Hematopoietic multipotent progenitor cell treated with erythropoietin and hydrocortisone succinate and interleukin-3 and kit ligand, for 4 days (in vitro differentiated cells): ENCODE data around the gene MNX1.

ENCODE experiments used
- DNase-seq: peaks from one replicate; pipeline ENCODE4 v3.0.0-alpha.2; 2015

MNX1 gene

DNA sequence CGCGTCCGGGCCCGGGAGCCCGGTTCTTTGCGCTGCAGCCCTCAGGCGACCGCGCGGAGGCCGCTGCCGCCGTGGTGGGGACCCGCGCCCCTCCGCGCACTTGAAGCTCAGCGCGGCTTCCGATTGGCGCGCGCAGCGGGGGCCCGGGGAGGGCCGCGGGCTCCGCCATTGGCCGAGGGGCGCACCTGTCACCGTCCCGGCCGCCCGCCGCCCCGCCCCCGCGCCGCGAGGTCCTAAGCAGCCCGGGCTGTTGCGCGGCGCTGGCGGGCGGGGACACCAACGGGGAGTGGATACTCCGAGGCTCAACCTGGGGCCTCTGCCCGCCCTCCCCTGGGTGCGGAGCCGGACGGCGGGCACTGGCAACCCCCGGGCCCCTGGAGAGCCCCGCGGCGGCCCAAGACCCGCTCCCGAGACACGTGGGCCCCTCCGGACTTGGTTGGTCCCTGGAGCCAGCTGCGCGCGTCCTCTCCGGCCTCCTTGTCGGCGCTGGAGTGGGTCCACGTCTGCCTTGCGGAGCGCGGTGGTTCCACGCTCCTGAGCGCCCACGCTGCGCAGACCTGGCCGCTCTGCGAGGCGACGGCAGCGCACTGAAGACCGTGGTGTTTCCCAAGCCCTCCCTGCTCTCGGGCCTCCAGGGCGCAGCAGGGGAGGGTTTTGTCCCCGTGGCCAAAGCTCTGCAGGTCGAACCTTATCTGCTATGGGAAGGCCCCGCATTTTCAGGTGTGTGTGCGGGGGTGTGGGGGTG lies at the start of gene MNX1:
MNX1 (minus strand) TSS at position 76 of the 745 bp plus-strand sequence. CDS start 313 bp downstream, outside the sequence.
- peak; percentile 73 for DNase-seq

- no peak for DNase-seq
Measured at GRCh38 chr7:157059534-157059933, 49.1 kb upstream of the MNX1 start.

DNA sequence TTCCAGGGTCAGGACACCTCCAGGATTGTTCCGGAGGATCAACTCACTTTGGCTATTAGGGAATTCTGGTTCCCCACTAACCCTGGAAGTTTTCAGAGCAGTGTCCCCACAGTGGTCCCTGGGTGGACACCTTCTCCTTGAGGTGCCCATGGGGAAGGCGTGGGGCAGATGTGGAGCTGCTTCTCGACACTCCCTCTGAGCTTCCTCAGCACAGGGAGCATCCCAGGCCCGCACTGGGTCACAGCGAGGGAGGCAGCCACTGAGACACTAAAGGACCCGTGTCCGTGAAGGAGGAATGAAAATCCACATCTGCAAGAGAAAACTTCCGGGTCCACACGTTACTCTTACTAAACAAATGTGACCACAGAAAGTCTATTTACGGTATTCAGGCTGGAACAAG lies 48.2 kb upstream of the MNX1 start:
- no peak for DNase-seq

DNA sequence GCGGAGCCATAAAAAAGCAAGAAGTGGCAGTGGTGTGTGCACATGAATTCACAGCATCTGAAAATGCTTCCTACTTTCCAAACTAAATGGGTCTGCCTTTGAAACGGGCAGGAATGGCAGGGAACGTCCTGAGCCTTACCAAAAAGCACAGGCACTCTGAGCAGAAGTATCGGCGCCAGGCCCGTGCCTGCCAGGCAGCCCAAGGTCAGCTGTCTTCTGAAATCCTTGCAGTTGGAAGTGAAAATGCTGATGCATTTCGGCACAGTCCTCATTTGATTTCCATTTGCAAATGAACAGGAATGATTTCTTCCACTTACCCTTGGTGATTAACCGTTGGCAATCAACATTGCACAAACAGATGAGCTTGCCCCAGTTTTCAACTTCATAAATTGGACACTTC lies 47.6 kb upstream of the MNX1 start:
- DNase-seq: no peak

DNA sequence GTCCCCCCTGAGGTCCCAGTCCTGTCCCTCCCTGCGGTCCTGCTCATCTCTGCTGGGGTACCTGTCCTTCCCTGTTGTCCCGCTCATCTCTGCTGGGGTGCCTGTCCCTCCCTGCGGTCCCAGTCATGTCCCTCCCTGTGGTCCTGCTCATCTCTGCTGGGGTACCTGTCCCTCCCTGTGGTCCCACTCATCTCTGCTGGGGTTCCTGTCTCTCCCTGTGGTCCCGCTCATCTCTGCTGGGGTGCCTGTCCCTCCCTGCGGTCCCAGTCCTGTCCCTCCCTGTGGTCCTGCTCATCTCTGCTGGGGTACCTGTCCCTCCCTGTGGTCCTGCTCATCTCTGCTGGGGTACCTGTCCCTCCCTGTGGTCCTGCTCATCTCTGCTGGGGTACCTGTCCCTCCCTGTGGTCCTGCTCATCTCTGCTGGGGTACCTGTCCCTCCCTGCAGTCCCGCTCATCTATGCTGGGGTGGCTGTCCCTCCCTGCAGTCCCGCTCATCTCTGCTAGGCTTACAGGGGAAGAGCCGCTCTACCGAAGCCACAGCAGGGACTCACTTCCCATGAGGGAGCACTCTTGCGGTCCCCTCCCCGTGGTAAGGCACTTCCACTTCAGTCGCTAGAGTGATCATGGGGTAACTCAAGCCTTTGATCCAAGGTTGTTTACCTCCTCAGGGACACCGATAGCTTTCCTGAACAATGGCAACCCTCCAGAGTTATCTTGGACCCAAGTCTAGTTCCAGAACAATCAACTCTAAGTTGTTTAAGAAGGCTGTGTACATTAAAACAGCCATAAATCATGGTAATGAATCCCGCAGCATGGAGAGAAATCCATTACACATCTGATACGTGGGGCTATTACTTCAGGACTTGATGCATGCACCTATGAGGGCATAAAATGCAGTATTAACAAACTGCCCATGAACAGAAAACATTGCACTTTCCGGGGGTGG lies 46.8 kb upstream of the MNX1 start:
- no peak for DNase-seq

DNA sequence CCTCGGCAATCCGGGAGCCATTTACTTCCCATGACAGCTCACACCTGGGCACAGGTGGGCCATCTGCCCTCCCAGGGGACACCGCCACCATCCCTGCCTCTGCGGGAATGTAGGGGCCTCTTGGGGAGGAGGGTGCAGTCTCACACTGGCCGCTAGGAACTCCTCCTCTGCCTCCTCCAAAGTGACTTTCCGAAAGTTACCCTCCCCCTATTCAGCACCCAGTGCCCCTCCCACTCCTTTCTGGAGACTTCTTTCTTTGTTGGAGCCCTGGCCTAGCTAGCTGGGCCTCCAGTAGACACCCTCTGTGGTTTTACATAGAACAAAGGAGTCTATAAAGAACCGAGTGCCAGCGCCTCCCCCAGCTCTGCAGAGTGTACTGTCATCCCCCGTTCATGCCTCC lies 45.8 kb upstream of the MNX1 start:
- no peak for DNase-seq

GRCh38 chr7:157054927-157055326 lies 44.5 kb upstream of the MNX1 start:
- DNase-seq: no peak

DNA sequence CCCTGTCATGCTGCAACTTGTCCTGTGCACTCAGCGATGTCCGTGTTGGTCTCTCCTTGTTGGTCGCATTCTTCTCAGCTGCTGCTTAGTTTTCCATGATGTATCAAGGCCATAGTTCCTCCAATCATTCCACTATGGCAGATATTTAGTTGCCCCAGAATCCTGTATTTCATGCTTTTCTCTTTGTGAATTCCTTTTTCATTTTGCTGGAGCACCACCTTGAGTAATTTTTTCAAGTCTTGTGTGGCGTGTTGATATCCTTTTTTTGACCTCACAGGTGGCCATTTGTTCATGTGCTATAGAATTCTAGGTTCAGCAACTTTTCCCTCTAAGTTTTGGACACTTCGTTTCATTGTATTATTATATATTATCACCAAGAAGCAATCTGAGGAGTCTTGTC lies 42.7 kb upstream of the MNX1 start:
- no peak for DNase-seq

GRCh38 chr7:157047148-157047547 lies 36.7 kb upstream of the MNX1 start:
- DNase-seq: no peak

GRCh38 chr7:157046681-157047080 lies 36.2 kb upstream of the MNX1 start:
- DNase-seq: no peak

GRCh38 chr7:157044943-157045660 lies 34.6 kb upstream of the MNX1 start:
- no peak for DNase-seq

DNA sequence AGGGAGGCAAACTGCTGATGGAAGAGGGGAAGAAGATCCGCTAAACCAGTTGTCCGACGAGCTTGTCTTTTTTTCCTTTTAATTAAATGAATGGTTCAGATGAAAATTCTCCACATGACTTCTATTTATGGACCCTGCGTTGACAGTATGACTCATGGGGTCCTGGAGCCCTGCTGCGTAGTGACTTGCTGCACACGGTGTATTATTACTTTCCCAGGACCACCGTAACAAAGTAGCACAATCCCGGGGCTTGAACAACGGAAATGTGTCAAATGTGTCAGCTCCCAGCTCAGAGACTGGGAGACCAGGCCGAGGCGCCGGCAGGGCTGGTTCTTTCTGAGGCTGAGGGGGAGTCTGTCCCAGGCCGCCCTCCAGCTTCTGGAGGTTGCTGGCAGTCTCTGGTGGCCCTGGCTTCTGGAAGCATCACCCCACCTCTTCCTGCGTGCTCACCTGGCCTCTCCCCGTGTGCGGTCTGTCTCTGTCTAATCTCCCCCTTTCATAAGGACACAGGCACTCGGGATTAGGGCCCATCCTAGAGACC lies 33.8 kb upstream of the MNX1 start:
- DNase-seq: no peak

DNA sequence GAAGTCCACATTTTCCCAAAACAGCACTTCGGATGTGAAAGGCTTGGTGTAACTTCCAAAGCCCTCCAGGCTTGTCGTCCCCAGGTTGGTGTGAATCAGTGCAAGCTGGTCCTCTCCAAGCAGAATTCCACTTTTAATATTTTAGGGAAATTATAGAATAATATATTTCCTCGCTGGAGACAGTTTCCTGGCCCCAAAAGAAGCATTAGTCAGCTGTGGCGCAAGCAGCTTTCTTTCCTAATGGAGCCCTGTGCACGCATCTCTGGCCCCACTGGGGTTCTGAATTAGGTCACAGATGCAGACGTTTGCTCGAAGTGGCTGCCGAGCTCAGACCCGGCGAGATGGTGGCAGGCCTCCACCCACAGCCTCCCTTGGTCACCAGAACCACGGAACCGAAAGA lies 33.3 kb upstream of the MNX1 start:
- DNase-seq: no peak

GRCh38 chr7:157041514-157042277 lies 31.2 kb upstream of the MNX1 start:
- no peak for DNase-seq

DNA sequence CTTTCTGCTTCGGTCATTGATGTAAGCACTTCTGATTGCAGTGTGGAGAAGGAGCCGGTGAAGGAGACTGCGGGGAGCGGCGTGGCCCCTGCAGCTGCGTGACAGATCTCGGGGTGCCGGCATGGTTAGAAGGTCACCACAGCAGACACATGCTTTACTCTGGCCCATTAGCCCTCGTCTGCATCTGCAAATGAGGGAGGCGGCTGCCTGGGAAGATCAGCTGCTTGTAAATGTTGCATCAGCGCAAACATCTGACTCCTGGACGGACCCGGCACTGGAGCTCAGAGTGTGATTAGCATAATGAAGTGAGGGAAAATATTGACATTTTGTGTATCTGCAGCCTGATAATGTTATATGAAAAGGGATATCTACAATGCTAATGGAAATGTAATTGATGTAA lies 30.5 kb upstream of the MNX1 start:
- DNase-seq: no peak

DNA sequence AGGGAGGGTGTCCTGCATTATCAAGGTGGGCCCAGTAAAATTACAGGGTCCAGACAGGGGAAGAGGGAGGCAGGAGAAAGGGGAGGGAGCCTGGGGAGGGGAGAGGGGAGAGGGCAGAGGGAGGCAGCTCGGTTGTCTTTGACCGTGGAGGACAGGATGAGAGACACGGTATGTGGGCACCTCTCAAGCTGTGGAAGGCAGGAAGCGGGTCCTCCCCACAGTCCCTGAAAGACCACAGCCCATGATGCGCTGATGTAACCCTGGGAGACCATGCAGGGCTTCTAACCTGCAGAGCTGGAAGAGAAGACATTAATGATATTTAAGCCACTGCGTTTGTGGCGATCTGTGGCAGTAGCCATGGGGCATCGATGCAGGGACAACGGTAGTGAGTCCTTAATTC lies 27.2 kb upstream of the MNX1 start:
- DNase-seq: no peak

DNA sequence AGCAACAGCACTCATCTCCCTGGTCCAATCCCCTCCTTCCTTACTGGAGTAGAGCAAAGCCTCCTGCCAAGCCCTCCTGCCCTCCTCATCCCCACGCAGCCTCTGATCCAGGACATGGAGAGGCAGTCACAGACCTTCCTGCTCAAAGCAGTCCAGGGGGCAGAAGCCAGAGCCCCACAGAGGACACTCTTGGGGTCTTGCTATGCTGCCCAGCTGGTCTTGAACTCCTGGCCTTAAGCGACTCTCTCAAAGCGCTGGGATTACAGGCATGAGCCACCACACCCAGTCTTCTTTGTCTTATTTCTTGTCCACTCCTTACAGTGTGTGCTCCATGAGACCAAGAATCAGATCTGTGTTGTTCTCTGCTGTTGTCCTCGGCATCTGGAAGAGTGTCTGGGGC lies 26.6 kb upstream of the MNX1 start:
- DNase-seq: no peak

DNA sequence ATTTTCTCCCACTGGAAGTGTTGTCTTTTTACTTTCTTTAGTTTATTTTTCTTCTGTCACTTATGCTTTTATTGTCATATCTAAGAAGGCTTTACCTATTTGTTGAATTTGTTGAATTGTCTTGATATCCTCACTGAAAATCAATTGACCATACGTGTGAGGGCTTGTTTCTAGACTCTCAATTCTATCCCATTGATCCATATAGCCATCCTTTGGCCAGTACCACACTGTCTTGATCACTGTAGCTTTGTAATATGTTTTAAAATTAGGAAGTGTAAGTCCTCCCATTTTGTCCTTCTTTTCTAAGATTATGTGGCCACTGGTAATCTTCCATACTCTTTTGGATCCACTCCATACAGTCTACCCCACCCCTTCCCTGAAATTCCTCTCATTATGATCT lies 25.5 kb upstream of the MNX1 start:
- DNase-seq: no peak

DNA sequence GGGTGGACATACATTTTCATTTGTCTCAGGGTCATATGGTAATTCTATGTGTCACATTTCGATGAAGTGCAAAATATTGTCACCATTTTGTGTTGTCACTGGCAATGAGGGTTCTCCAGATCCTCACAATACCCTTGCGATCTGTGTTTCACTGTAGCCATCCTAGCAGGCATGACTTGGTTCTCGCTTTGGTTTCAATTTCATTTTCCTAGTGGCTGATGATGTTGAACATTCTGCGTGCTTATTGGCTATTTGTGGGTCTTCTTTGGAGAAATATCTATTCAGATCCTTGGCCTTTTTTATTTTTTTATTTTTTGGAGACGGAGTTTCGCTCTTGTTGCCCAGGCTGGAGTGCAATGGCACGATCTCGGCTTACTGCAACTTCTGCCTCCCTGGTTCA lies 24.8 kb upstream of the MNX1 start:
- no peak for DNase-seq

DNA sequence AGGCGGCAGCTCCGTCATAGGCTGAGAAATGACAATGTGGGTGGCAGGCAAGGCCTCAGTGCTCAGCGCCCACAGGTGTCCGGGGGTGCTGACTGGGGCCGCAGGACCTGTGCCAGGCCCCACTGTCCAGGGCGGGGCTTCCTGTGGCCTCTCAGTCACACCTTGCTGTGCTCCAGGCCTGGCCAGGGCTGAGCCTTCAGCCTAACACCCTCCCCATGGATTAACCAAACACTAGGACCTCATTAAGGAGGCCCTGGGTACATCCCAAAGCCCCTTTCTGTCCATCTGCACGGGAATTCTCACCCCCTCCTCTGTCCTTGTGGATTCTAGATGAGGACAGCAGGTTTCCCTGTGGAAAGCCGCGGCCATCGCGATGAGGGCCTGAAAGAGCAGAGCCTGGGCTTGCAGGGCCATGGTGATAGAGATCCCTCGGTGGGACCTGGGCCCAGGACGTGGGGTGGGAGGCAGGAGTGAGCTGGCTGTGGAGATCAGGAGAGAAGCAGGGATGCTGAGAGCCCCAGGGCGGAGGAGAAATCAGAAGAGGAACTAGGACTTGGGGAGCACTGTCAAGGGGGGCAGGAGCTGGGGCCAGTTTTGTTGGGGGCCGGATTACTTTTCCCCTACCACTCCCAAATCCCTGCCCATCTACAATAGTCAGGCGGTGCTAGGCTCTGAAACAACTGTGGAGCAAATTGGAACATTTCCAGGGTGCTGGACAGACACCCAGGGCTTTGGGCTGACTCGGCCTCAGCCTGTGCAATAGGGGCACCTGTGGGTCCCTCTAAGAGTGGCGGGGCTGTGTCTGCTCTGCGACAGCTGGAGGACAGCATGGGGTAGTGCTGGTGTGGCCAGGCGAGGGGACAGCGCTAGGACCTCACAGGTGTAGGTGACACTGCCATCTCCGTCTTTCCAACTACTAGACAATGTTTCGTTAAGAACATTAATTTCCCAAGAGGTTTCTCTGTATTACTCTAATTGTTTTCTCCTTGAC lies 23.3 kb upstream of the MNX1 start:
- no peak for DNase-seq
